Ishikawa (cell line): ENCODE data around the gene MACROD2.

Experiments used
- CREB1 ChIP-seq: IDR thresholded peaks from 2 replicates; pipeline ENCODE4 v1.6.1; 2012; ENCODE audit warnings: low read depth
- EGR1 ChIP-seq: IDR thresholded peaks from 2 replicates; pipeline ENCODE4 v1.6.1; 2012
- EP300 ChIP-seq: IDR thresholded peaks from 2 replicates; pipeline ENCODE4 v1.6.1; 2012; ENCODE audit warnings: borderline replicate concordance
- FOXM1 ChIP-seq: IDR thresholded peaks from 2 replicates; pipeline ENCODE4 v1.6.1; 2012; ENCODE audit warnings: low read depth, borderline replicate concordance
- MAX ChIP-seq: IDR thresholded peaks from 2 replicates; pipeline ENCODE4 v1.6.1; 2012
- NFIC ChIP-seq: IDR thresholded peaks from 2 replicates; pipeline ENCODE4 v1.6.1; 2012
- RAD21 ChIP-seq: IDR thresholded peaks from 2 replicates; pipeline ENCODE4 v1.6.1; 2012; ENCODE audit warnings: low read depth
- TAF1 ChIP-seq: IDR thresholded peaks from 2 replicates; pipeline ENCODE4 v1.6.1; 2012; ENCODE audit warnings: low read depth, mild to moderate bottlenecking
- TCF12 ChIP-seq: IDR thresholded peaks from 2 replicates; pipeline ENCODE4 v1.6.1; 2012; ENCODE audit warnings: low read depth
- USF1 ChIP-seq: IDR thresholded peaks from 2 replicates; pipeline ENCODE4 v1.6.1; 2012

- TF ChIP-seq CREB1: no peak
- no peak for TF ChIP-seq USF1
- TF ChIP-seq MAX: no peak
- TF ChIP-seq EP300: no peak
- no peak for TF ChIP-seq TCF12
- TF ChIP-seq TAF1: no peak
- no peak for TF ChIP-seq NFIC
- TF ChIP-seq FOXM1: no peak
- no peak for TF ChIP-seq RAD21
- no peak for TF ChIP-seq EGR1
Measured at GRCh38 chr20:15506311-15506710, 1511.0 kb downstream of the MACROD2 start.
